H1 (cell line): ENCODE results near the gene B4GAT1. TPM values are rescaled to one million over a fixed set of nuclear protein-coding genes. Genes with fewer than 3 reads are reported as not detected.
A peak's percentile ranks its signal among the peaks of the same experiment; 100 is the strongest.

ENCODE experiments used
- CTCF ChIA-PET: fragments of 300-600 bp; sonication (Branson Sonifier 250); formaldehyde crosslinking; loops from one replicate; lab custom pipeline; 2021; ENCODE audit not compliant: partially characterized antibody; lab: Charles Lee
- POLR2A ChIA-PET: fragments of 300-600 bp; sonication (Branson Sonifier 250); formaldehyde crosslinking; loops from one replicate; lab custom pipeline; 2021; ENCODE audit warnings: inconsistent platforms; ENCODE audit not compliant: partially characterized antibody; lab: Charles Lee
- DNase-seq, 2 experiments: peaks; one replicate each; pipeline versions ENCODE4 v3.0.0 to v3.0.0-alpha.2; 2010 to 2022; ENCODE audit warnings: low spot score in 2 of 2, low read depth in 1 of 2, mixed read lengths in 1 of 2
- FAIRE-seq: peaks from 2 replicates; lab custom pipeline; 2011; peaks lifted over from hg19 to GRCh38; lab: Jason Lieb, UNC
- H2AFZ ChIP-seq: 2 replicates; pipeline ENCODE4 v1.8.1; 2012; ENCODE audit warnings: low read length, inconsistent platforms
- H2AK5ac ChIP-seq: 2 replicates; pipeline ENCODE4 v1.6.1; 2013; ENCODE audit warnings: low read depth, low read length
- H2BK120ac ChIP-seq: replicated peaks from 2 replicates; pipeline ENCODE3; 2013; ENCODE audit warnings: low read depth, low read length, inconsistent platforms
- H2BK12ac ChIP-seq: 2 replicates; pipeline ENCODE4 v1.6.1; 2013; ENCODE audit warnings: low read depth, low read length
- H2BK15ac ChIP-seq: 2 replicates; pipeline ENCODE4 v1.6.1; 2013; ENCODE audit warnings: low read length
- H2BK20ac ChIP-seq: 2 replicates; pipeline ENCODE4 v1.6.1; 2013; ENCODE audit warnings: low read length
- H2BK5ac ChIP-seq: 2 replicates; pipeline ENCODE4 v1.6.1; 2013; ENCODE audit warnings: low read depth, low read length
- H3K14ac ChIP-seq: 2 replicates; pipeline ENCODE4 v1.6.1; 2013; ENCODE audit warnings: inconsistent platforms; ENCODE audit not compliant: insufficient read length
- H3K18ac ChIP-seq: 2 replicates; pipeline ENCODE4 v1.6.1; 2013; ENCODE audit warnings: low read length; ENCODE audit errors: extremely low read depth
- H3K23ac ChIP-seq: 2 replicates; pipeline ENCODE4 v1.6.1; 2013; ENCODE audit warnings: inconsistent platforms; ENCODE audit not compliant: insufficient read length
- H3K23me2 ChIP-seq: 2 replicates; pipeline ENCODE4 v1.6.1; 2013; ENCODE audit warnings: low read depth, low read length
- H3K27ac ChIP-seq: 2 replicates; pipeline ENCODE4 v1.6.1; 2011; ENCODE audit warnings: low read depth, low read length, inconsistent platforms
- H3K27me3 ChIP-seq, 4 experiments: replicated peaks in 1 of 4; 1 replicate in 1 of 4; 2 replicates in 3 of 4; pipeline versions ENCODE4 v1.6.1 to v1.8.1; 2011 to 2013; ENCODE audit warnings: low read length in 3 of 4, mild to moderate bottlenecking in 3 of 4, inconsistent platforms in 2 of 4, mixed read lengths in 2 of 4, moderate library complexity in 1 of 4; ENCODE audit not compliant: control insufficient read depth in 3 of 4, insufficient read depth in 3 of 4; ENCODE audit errors: extremely low read depth in 1 of 4
- H3K36me3 ChIP-seq, 4 experiments: 2 replicates each; pipeline versions ENCODE4 v1.6.1 to v1.8.1; 2011 to 2013; ENCODE audit warnings: mild to moderate bottlenecking in 4 of 4, low read length in 3 of 4, moderate library complexity in 2 of 4, control low read depth in 1 of 4, inconsistent platforms in 1 of 4; ENCODE audit not compliant: insufficient read depth in 4 of 4, control insufficient read depth in 2 of 4
- H3K4ac ChIP-seq: replicated peaks from 2 replicates; pipeline ENCODE3; 2013; ENCODE audit warnings: low read length, low read depth, mixed read lengths, inconsistent platforms; ENCODE audit not compliant: insufficient read length
- H3K4me1 ChIP-seq, 4 experiments: replicated peaks in 1 of 4; 1 replicate in 1 of 4; 2 replicates in 3 of 4; pipeline versions ENCODE4 v1.6.1 to v1.8.1; 2011 to 2013; ENCODE audit warnings: low read length in 3 of 4, inconsistent platforms in 2 of 4, mixed read lengths in 1 of 4; ENCODE audit not compliant: insufficient read depth in 4 of 4, control insufficient read depth in 3 of 4
- H3K4me2 ChIP-seq, 2 experiments: 2 replicates each; pipeline versions ENCODE4 v1.6.1 to v1.8.1; 2011 to 2013; ENCODE audit warnings: low read depth in 2 of 2, low read length in 2 of 2, control low read depth in 1 of 2, inconsistent platforms in 1 of 2, mild to moderate bottlenecking in 1 of 2; ENCODE audit not compliant: insufficient read depth in 1 of 2
- H3K4me3 ChIP-seq, 4 experiments: fragments of 200-600, 300-600 bp in 1 of 4; sonication (generic), shearing (Covaris generic), sonication (Bioruptor Twin) in 1 of 4; 2 replicates each; pipeline versions ENCODE4 v1.5.1 to v1.8.1; 2011 to 2016; ENCODE audit warnings: low read length in 4 of 4, low read depth in 3 of 4, control low read depth in 2 of 4, inconsistent platforms in 2 of 4, mild to moderate bottlenecking in 2 of 4, mixed read lengths in 1 of 4, moderate library complexity in 1 of 4; ENCODE audit not compliant: insufficient read depth in 2 of 4; ENCODE audit errors: extremely low read depth in 1 of 4
- H3K56ac ChIP-seq: replicated peaks from 2 replicates; pipeline ENCODE3; 2013; ENCODE audit warnings: low read depth, mild to moderate bottlenecking, mixed read lengths, low read length, inconsistent platforms; ENCODE audit not compliant: insufficient read length
- H3K79me1 ChIP-seq: 2 replicates; pipeline ENCODE4 v1.6.1; 2013; ENCODE audit warnings: low read depth, low read length, control low read depth
- H3K79me2 ChIP-seq, 2 experiments: 2 replicates each; pipeline versions ENCODE4 v1.6.1 to v1.8.1; 2012 to 2013; ENCODE audit warnings: low read length in 2 of 2, mild to moderate bottlenecking in 2 of 2, inconsistent platforms in 1 of 2; ENCODE audit not compliant: insufficient read depth in 2 of 2, control insufficient read depth in 1 of 2
- H3K9ac ChIP-seq, 4 experiments: replicated peaks in 1 of 4; 1 replicate in 1 of 4; 2 replicates in 3 of 4; pipeline versions ENCODE4 v1.6.1 to v1.8.1; 2011 to 2013; ENCODE audit warnings: low read depth in 3 of 4, low read length in 3 of 4, control low read depth in 2 of 4, mild to moderate bottlenecking in 2 of 4, moderate library complexity in 2 of 4, inconsistent platforms in 1 of 4; ENCODE audit errors: extremely low read depth in 1 of 4
- H3K9me3 ChIP-seq, 2 experiments: 2 replicates each; pipeline versions ENCODE4 v1.6.1 to v1.8.1; 2012 to 2013; ENCODE audit warnings: mild to moderate bottlenecking in 2 of 2, moderate library complexity in 2 of 2, control low read depth in 1 of 2, inconsistent platforms in 1 of 2, low read depth in 1 of 2, low read length in 1 of 2, mixed read lengths in 1 of 2; ENCODE audit not compliant: insufficient read depth in 2 of 2
- H4K20me1 ChIP-seq, 2 experiments: replicated peaks in 1 of 2; 2 replicates each; pipeline versions ENCODE3 to v1.8.1; 2011 to 2013; ENCODE audit warnings: inconsistent platforms in 2 of 2, low read length in 2 of 2, mild to moderate bottlenecking in 1 of 2; ENCODE audit not compliant: insufficient read depth in 2 of 2, control insufficient read depth in 1 of 2
- H4K5ac ChIP-seq: 2 replicates; pipeline ENCODE4 v1.6.1; 2013; ENCODE audit warnings: low read length, low read depth, mixed read lengths, inconsistent platforms; ENCODE audit not compliant: insufficient read length
- H4K8ac ChIP-seq: 2 replicates; pipeline ENCODE4 v1.8.0; 2013; ENCODE audit warnings: mild to moderate bottlenecking, moderate library complexity, low read length, inconsistent platforms; ENCODE audit not compliant: insufficient read depth; ENCODE audit errors: extremely low read depth
- H4K91ac ChIP-seq: replicated peaks from 2 replicates; pipeline ENCODE3; 2013; ENCODE audit warnings: low read length, mixed read lengths, inconsistent platforms; ENCODE audit not compliant: insufficient read length
- BACH1 ChIP-seq: IDR thresholded peaks from 2 replicates; pipeline ENCODE4 v1.6.1; 2012; ENCODE audit warnings: low read length, improper control_type of control experiment
- BCL11A ChIP-seq, 2 experiments: IDR thresholded peaks; one replicate each; pipeline ENCODE4 v1.6.1; 2011; ENCODE audit warnings: low read depth in 2 of 2, low read length in 2 of 2, mild to moderate bottlenecking in 2 of 2
- CBX8 ChIP-seq: fragments of 300-800, 300-1000 bp; sonication (generic); IDR thresholded peaks from 2 replicates; pipeline ENCODE4 v1.7.1; 2016; ENCODE audit warnings: low read depth, low read length, borderline replicate concordance
- FOSL1 ChIP-seq: IDR thresholded peaks from 2 replicates; pipeline ENCODE4 v1.6.1; 2011; ENCODE audit warnings: mild to moderate bottlenecking, low read depth, low read length, moderate library complexity; ENCODE audit not compliant: insufficient read depth
- GABPA ChIP-seq: IDR thresholded peaks from 2 replicates; pipeline ENCODE4 v1.6.1; 2011; ENCODE audit warnings: mild to moderate bottlenecking, low read length, moderate library complexity, borderline replicate concordance; ENCODE audit not compliant: insufficient read depth
- KDM5A ChIP-seq: fragments of 200-600 bp; IDR thresholded peaks from 2 replicates; pipeline ENCODE4 v1.7.1; 2012; ENCODE audit warnings: mild to moderate bottlenecking, low read length, inconsistent platforms, mixed read lengths
- SAP30 ChIP-seq: fragments of 300-600 bp; sonication (generic); IDR thresholded peaks from 2 replicates; pipeline ENCODE4 v1.7.1; 2012; ENCODE audit warnings: low read length, moderate library complexity, mild to moderate bottlenecking, inconsistent platforms; ENCODE audit not compliant: insufficient read depth, insufficient replicate concordance
- SIX5 ChIP-seq: IDR thresholded peaks from 2 replicates; pipeline ENCODE4 v1.6.1; 2011; ENCODE audit warnings: mild to moderate bottlenecking, low read depth, low read length
- SP2 ChIP-seq: IDR thresholded peaks from 2 replicates; pipeline ENCODE4 v1.6.1; 2012; ENCODE audit warnings: mild to moderate bottlenecking, low read length, inconsistent platforms
- SP4 ChIP-seq: IDR thresholded peaks from 2 replicates; pipeline ENCODE4 v1.6.1; 2012; ENCODE audit warnings: low read length, inconsistent platforms
- SRF ChIP-seq: IDR thresholded peaks from 2 replicates; pipeline ENCODE4 v1.6.1; 2011; ENCODE audit warnings: mild to moderate bottlenecking, low read depth, low read length, moderate library complexity
- WGBS, 2 experiments: shearing (Covaris generic) in 1 of 2; methylation state at CpG; one replicate each; pipeline versions ENCODE4 v1.1.6 to v1.1.7; 2013 to 2015; ENCODE audit warnings: low lambda C conversion rate in 2 of 2, mixed read lengths in 2 of 2, inconsistent platforms in 1 of 2, low coverage in 1 of 2, missing lambda C conversion rate in 1 of 2; ENCODE audit not compliant: insufficient replicate concordance in 2 of 2, insufficient coverage in 1 of 2, insufficient read length in 1 of 2; ENCODE audit errors: extremely low coverage in 1 of 2, missing lambda C conversion rate in 1 of 2; 5-methylcytosine and 5-hydroxymethylcytosine counted together
- polyA plus RNA-seq, 7 experiments: library from polyadenylated mRNA; depleted of rRNA in 3 of 7; stranded (reverse) in 5 of 7; unstranded in 2 of 7; fragments of >200 nt in 5 of 7; fragments of 200-250 nt in 2 of 7; gene quantifications; 1 replicate in 5 of 7; 2 replicates in 1 of 7; 4 replicates in 1 of 7; pipeline versions ENCODE4 v1.2.1 to v1.2.3, GENCODE V29; 2011 to 2013; ENCODE audit warnings: missing spikeins in 2 of 7, mixed read lengths in 2 of 7
- total RNA-seq: library from RNA; stranded (reverse); fragmentation: NEBNext Ultra II Directional; extraction: Animal tissue kit (Norgen Biotek cat#: 25700); gene quantifications from 2 replicates; pipeline ENCODE4 v1.2.1, GENCODE V29; 2021

Gene B4GAT1
- total and polyA plus RNA-seq, 2 of the 8 experiments (the other 6 are each of a cell fraction or from before 2014, with no cell fraction given): 22.2 to 27.8 TPM

DNA sequence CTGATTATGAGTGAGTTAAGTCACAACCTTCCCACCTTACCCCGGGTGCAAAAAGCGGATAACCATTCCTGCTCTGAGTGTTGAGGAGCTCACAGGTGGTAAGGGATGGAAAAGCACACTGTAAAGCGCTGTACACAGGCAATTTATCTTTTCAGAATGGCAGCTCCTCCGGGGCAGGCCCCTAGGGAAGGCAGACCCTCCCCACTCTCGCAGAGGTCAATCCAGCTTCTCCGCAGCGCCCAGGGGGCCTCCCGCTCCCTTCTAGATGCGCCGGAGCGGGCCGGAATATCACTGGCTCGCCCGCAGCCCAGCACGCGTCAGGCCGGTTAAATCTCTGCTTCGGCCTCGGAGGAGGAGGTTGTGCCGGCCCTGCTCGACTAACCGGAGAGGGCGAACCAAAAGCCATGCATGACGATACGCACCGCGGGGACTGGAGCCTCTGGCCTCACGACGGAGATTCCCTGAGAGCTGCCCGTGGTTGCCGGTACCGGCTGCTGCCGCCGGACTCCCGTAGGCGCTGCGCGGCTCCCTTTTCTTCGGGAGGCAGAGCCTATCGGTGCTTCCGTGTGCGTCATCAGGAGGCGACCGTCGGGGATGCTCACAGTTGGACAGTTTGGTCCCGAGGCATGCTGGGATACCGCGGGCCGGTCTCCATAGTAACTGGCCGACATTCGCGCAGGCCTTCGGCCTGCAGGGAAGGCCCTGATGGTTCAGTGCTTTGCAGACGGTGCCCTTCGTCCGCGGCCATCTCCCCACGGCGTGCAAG is 2.7 kb downstream of the B4GAT1 start, which contains the start of gene BRMS1:
TSS of gene BRMS1 (minus strand) at position 555 of the 766 bp plus-strand sequence. CDS start 2,870 bp downstream, outside the sequence.
- H3K56ac ChIP-seq: peak within 1 kb of the TSS; percentile 34
- peak within 1 kb of the TSS; percentile 44 for H3K4ac ChIP-seq
- H3K18ac ChIP-seq: peak within 1 kb of the TSS; percentile 48
- H4K91ac ChIP-seq: peak within 1 kb of the TSS; percentile 72
- H3K14ac ChIP-seq: no peak within 1 kb of the TSS
- no peak within 1 kb of the TSS for H2BK120ac ChIP-seq
- H3K79me1 ChIP-seq: peaks cover 3% of the 10 kb centered on the region
- peak within 1 kb of the TSS; percentile 75 to 100 (median 92) for H3K4me3 ChIP-seq
- DNase-seq (peak; percentile 86 to 98), FAIRE-seq (no peak)
- H2BK15ac ChIP-seq: no peak within 1 kb of the TSS
- WGBS, 2 experiments: 2% methylated on average over 59 of the region's 59 CpGs; no CpG with 5 or more reads in 1 of the 2 experiments
- peak within 1 kb of the TSS; percentile 93; the same call in 1 of the 2 replicates for H4K8ac ChIP-seq
- no peak within 1 kb of the TSS; the same call in 1 of the 2 replicates for H2AK5ac ChIP-seq
- H3K36me3 ChIP-seq: peaks cover 6 to 12% (median 9%) of the 10 kb centered on the region in 4 experiments; a peak in 4 of 8 replicates
- H3K4me2 ChIP-seq: peak within 1 kb of the TSS; percentile 88 to 93
- peaks cover 3 to 8% of the 10 kb centered on the region in 2 experiments for H4K20me1 ChIP-seq
- peaks cover 0 to 15% (median 9%) of the 10 kb centered on the region in 4 experiments; a peak in 6 of 7 replicates for H3K4me1 ChIP-seq
- ChIA-PET POLR2A (interaction anchor here (0.9 to 28.7 kb wide), 14 partner anchors 12 to 86 kb away, joined by 3 to 487 read pairs (median 5); partner anchors contain the start of genes CD248, RIN1, SLC29A2 and YIF1A), CTCF (interaction anchor here (0.6 to 3.9 kb wide), 19 partner anchors 9 to 86 kb away, joined by 3 to 27 read pairs (median 4); partner anchors contain the start of genes RIN1 and SLC29A2)
- H3K9me3 ChIP-seq: no peaks in the 10 kb centered on the region
- no peak within 1 kb of the TSS for H2BK20ac ChIP-seq
- no peak within 1 kb of the TSS for H2AFZ ChIP-seq
- H3K23me2 ChIP-seq: peaks cover 21% of the 10 kb centered on the region
- peaks cover 0 to 14% of the 10 kb centered on the region in 2 experiments; a peak in 2 of 4 replicates for H3K79me2 ChIP-seq
- H3K23ac ChIP-seq: no peak within 1 kb of the TSS
- peak within 1 kb of the TSS; percentile 61; the same call in 1 of the 2 replicates for H3K27ac ChIP-seq
- H4K5ac ChIP-seq: peak within 1 kb of the TSS; percentile 79
- H3K27me3 ChIP-seq: peaks cover 0 to 2% (median 0%) of the 10 kb centered on the region in 4 experiments; a peak in 3 of 7 replicates
- H3K9ac ChIP-seq: peak within 1 kb of the TSS; percentile 79 to 97 (median 90)
- H2BK12ac ChIP-seq: peak within 1 kb of the TSS; percentile 28; the same call in 1 of the 2 replicates
- no peak within 1 kb of the TSS; the same call in 1 of the 2 replicates for H2BK5ac ChIP-seq
- TF ChIP-seq KDM5A (peak; percentile 91), SAP30 (peak; percentile 56), BACH1 (no peak), BCL11A (IDR thresholded peaks at IDR 0.05; ENCODE audit: low read depth in 2 of 2, low read length in 2 of 2) (no peak), CBX8 (no peak), SP2 (no peak), FOSL1 (no peak), SP4 (peak; percentile 27; the same call in 1 of the 2 replicates), SIX5 (no peak; the same call in 1 of the 2 replicates), SRF (peak; percentile 80), GABPA (no peak)
